ENCODE data around the gene CRADD.

CRADD gene

GRCh38 chr12:93738199-93739058 lies 61.3 kb downstream of the CRADD start:
- no peak for TF ChIP-seq CTCF (IDR thresholded peaks at IDR 0.05)

- TF ChIP-seq CTCF (IDR thresholded peaks at IDR 0.05): no peak
Observed at GRCh38 chr12:93740751-93741150, 63.6 kb downstream of the CRADD start.

GRCh38 chr12:93741659-93742109 lies 64.5 kb downstream of the CRADD start:
- no peak for TF ChIP-seq CTCF (IDR thresholded peaks at IDR 0.05)

- TF ChIP-seq CTCF (IDR thresholded peaks at IDR 0.05): peak; percentile 52; the same call in 1 of the 2 replicates
Observed at GRCh38 chr12:93742110-93742934, 65.1 kb downstream of the CRADD start.

- TF ChIP-seq CTCF (IDR thresholded peaks at IDR 0.05): no peak
Observed at GRCh38 chr12:93743229-93743998, 66.2 kb downstream of the CRADD start.

- no peak for TF ChIP-seq CTCF (IDR thresholded peaks at IDR 0.05)
Observed at GRCh38 chr12:93743999-93744689, 67.0 kb downstream of the CRADD start.
